HL-60/S4 treated with phorbol 12-myristate 13-acetate at 8.2 ng/mL for 4 days and 3 days (cell line): Measurements from ENCODE around the gene PEMT.

ENCODE experiments used
- in situ Hi-C: fragments of 300-500 bp; cut with MboI; formaldehyde crosslinking; loops from 2 replicates; pipeline ENCODE4 v1.15.0; 2022; ENCODE audit warnings: low sequenced_read_pairs

The PEMT gene, protein sequence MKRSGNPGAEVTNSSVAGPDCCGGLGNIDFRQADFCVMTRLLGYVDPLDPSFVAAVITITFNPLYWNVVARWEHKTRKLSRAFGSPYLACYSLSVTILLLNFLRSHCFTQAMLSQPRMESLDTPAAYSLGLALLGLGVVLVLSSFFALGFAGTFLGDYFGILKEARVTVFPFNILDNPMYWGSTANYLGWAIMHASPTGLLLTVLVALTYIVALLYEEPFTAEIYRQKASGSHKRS

GRCh38 chr17:17591355-17592298 is at the start of gene PEMT:
PEMT (minus strand) TSS chr17:17591708; CDS start chr17:17591626, 82 bp downstream.
- in situ Hi-C loops, result no loop called here

DNA sequence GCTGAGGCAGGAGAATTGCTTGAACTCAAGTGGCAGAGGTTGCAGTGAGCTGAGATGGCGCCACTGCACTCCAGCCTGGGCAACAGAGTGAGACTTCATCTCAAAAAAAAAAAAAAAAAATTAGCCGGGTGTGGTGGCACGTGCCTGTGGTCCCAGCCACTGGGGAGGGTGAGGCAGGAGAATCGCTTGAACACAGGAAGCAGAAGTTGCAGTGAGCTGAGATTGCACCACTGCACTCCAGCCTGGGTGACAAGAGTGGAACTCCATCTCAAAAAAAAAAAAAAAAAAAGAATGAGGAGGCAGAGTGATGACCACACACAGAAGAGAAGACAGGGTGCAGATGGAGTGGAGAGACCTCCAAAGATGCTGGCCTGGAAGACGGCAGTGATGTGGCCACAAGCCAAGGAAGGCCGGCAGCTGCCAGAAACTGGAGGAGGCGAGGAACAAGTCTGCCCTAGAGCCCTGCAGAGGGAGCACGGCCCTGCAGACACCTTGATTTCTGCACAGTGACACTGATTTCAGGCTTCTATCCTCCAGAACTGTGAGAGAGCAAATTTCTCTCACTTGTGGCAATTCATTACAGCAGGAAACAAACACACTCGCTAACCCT is 48.3 kb upstream of the PEMT start:
- in situ Hi-C loops, result loop anchor here (25.0 kb wide), 1 partner anchor 277 kb away; no protein-coding TSS in a partner anchor

DNA sequence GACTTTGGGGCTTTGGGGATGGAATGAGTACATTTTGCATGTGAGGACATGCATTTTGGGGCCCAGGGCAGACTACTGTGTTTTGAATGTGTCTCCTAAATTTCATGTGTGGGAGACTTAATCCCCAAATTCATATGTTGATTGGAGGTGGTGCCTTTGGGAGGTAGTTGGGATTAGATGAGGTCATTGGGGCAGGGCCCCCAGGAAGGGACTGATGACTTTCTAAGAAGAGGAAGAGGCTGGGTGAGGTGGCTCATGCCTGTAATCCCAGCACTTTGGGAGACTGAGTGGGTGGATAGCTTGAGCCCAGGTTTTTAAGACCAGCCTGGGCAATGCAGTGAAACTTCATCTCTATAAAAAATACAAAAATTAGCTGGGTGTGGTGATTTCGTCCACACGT is 47.0 kb upstream of the PEMT start:
- in situ Hi-C loops, result loop anchor here (25.0 kb wide), 1 partner anchor 276 kb away; no protein-coding TSS in a partner anchor

DNA sequence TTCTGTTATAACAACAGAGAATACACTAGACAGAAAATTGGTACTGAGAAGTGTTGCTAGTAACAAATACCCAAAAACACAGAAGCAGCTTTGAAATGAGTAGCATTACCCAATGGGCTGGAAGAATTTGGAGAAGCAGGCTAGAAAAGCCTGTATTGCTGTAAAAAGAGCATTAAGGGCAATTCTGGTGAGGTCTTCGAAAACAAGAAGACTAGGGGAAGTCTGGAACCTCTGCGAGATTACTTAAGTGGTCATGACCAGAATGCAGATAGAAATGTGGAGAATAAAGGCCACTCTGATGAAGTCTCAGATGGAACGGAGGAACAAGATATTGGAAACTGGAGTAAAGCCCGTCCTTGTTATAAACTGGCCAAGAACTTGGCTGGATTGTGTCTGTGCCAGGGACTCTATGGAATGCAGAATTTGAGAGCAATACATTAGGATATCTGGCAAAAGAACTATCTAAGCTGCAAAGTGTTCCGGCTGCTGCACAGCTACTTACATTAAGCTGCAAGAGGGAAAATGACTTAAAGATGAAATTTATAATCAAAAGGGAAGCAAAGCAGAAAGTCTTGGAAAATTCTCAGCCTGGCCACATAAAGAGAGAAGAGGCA is 44.9 kb upstream of the PEMT start:
- in situ Hi-C loops, result loop anchor here (25.0 kb wide), 1 partner anchor 274 kb away; no protein-coding TSS in a partner anchor

DNA sequence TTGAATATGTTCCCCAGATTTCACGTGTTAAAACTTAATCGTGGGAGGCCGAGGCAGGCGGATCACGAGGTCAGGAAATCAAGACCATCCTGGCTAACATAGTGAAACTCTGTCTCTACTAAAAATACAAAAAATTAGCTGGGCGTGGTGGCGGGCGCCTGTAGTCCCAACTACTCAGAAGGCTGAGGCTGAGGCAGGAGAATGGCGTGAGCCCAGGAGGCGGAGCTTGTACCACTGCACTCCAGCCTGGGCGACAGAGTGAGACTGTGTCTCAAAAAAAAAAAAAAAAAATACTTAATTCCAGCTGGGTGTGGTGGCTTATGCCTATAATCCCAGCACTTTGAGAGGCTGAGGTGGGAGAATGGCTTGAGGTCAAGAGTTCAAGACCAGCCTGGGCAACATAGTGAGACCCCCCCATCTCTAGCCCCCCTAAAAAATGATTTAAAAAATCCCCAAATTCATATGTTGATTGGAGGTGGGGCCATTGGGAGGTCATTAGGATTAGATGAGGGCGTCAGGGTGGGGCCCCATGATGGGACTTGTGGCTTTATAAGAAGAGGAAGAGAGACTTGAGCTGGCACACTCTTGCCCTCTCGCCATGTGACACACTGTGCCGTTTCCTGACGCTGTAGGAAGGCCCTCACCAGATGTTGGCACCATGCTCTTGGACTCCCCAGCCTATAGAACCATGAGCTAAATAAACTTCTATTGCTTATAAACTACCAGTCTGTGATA is 44.2 kb upstream of the PEMT start:
- in situ Hi-C loops, result loop anchor here (25.0 kb wide), 1 partner anchor 273 kb away; no protein-coding TSS in a partner anchor

DNA sequence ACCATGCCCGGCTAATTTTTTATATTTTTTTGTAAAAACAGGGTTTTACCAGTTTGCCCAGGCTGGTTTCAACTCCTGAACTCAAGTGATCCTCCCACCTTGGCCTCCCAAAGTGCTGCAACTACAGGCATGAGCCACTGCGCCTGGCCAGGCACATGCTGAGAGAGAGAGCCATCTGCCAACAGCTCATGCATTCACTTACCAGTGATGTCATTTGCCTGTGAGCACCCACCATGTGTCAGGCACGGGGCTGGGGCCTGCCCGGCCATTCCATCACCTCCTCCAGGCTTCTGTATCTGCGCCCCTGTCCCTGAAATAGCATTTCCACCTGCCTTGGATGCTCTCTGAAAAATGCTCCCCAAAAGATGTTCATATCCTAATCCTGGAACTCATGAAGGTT is 43.6 kb upstream of the PEMT start:
- in situ Hi-C loops, result loop anchor here (25.0 kb wide), 1 partner anchor 273 kb away; no protein-coding TSS in a partner anchor

DNA sequence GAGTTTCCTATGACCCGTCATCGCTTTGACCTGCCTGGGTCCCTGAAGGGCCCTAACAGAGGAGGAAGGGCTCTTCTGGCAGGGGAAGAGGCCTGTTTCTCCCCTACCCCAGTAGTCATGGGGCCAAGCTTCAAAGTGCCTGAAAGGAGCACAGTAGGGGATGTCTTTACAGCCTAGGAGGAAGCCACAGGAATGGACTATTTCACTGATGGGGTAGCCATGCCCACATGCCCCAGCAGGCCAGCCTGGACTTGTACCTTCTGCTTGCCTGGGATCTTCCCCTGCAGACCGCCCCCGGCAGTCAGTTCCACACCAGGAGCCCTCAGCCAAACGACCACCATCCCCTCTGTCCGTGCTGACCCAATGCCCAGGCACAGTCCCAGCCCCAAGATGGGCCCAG is 41.8 kb upstream of the PEMT start:
- in situ Hi-C loops, result loop anchor here (25.0 kb wide), 1 partner anchor 271 kb away; no protein-coding TSS in a partner anchor

- in situ Hi-C loops, result loop anchor here (25.0 kb wide), 1 partner anchor 270 kb away; no protein-coding TSS in a partner anchor
These were observed 41.2 kb upstream of the PEMT start for GRCh38 chr17:17632690-17633089.

DNA sequence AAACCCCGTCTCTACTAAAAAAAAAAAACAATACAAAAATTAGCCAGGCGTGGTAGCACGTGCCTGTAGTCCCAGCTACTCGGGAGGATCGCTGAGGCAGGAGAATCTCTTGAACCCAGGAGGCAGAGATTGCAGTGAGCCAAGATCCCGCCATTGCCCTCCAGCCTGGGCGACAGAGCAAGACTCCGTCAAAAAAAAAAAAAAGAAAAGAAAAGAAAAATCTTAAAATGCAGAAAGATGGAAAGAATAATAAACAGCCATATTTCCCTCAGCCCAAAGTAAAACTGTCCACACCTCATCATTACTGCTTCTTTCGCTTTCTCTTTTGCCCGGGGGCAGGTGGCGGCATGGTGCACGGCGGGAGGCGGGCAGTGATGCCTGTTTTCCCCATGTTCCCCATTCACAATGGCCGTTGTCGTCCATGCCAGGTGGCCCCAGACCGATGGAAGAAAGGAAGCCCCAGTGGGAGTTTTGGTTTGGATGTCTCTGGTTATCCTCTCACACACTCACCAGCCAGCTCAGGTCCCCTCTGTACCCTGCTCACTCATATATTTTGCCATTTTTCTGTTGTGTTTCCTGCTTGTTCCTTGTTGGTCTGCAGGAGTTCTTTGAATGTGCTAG is 37.0 kb upstream of the PEMT start:
- in situ Hi-C loops, result loop anchor here (25.0 kb wide), 1 partner anchor 266 kb away; no protein-coding TSS in a partner anchor

GRCh38 chr17:17626840-17627239 is 35.3 kb upstream of the PEMT start:
- in situ Hi-C loops, result loop anchor here (25.0 kb wide), 1 partner anchor 265 kb away; no protein-coding TSS in a partner anchor

- in situ Hi-C loops, result loop anchor here (25.0 kb wide), 1 partner anchor 264 kb away; no protein-coding TSS in a partner anchor
These were observed 34.8 kb upstream of the PEMT start for GRCh38 chr17:17626151-17626805.

DNA sequence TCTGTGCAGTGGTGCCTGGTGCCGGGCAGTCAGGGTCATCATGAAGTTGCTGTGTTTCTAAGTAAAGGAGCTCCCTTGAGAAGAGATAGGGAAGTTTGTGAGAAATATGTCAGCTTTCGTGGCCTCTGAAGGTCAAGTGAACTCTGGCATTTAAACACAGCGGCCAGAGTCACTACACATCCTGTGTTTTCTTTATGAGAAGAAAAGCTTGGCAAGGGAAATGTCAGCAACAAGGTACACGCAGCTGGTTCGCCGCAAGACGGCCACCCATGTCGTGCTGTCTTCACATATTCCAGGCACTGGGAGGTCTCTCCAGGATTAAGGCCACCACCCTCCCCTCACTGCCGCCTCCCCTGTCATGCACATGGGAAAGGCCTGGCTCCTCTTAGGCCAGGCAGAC is 33.2 kb upstream of the PEMT start:
- in situ Hi-C loops, result loop anchor here (25.0 kb wide), 1 partner anchor 262 kb away; no protein-coding TSS in a partner anchor

DNA sequence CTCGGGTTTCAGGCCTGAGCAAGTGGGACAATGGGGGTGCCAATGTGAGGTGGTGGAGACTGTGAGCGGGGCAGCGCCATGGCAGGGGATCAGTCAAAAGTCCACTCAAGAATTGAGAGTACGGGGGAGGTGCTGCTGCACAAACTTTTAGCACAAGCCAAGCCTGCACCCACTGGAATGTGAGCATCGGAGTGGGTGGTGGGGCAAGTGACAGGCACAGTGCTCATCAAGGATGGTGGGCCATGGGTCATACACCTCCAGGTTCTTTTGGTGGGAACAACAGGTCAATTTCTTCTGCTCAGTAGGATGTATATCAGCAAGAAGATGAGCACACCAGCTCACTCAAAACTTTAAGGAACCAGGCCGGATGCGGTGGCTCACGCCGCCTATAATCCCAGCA is 32.4 kb upstream of the PEMT start:
- in situ Hi-C loops, result no loop called here

DNA sequence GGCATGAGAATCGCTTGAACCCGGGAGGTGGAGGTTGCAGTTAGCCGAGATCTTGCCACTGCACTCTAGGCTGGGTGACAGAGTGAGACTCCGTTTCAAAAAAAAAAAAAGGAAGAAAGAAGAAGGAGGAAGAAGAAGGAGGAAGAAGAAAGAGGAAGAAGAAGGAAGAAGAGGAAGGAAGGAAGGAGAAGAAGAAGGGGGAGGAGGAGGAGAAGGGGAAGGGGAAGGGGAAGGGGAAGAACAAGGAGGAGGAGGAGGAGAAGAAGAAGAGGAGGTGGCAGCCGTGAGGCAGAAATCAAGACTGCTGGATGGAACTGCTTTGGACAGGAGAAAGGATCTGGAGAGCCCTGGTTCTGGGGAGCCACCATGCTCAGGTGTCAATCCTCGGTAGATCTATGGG is 29.7 kb upstream of the PEMT start:
- in situ Hi-C loops, result no loop called here

- in situ Hi-C loops, result no loop called here
These were observed 22.2 kb upstream of the PEMT start for GRCh38 chr17:17613708-17614114.

DNA sequence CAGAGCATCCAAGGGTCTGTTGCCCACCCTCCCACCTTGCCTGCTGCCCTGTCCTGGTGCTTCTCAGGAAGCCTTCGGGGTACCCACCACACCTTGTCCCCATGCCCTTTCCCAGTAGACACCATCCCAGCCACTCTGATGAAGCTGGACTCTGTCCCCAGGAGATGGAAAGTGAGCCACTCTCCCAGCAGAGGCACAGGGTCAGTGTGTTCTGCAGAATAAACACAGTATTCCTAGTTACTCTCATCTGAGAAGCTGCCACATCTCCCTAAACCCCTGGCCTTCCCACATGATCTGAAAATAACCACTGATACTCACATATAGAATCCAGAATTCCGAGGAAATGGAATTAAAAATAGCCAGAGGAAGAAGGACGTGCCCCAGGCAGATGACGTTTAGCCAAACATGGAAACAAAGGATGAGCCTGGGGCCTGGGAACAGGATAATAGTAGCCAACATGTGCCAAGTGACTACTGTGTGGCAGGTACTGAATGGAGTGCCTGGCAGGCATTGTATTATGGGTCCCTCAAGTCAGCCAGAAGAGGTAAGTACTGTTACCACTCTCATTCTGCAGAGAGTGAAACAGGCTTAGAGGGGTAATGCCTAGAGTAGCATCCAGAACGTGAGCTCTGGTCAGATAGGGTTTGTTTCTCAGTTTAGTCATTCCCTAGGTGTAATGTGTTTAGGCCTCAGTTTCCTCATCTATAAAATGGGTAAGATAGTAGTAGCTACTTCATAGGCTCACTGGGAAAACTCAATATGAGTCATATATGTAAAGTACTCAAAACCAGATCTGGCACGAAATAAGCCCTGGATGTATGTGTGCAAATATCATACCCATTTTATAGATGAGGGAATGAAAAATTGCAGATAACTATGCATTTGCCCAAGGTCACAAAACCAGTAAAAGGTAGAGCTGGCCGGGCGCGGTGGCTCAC is 20.8 kb upstream of the PEMT start:
- in situ Hi-C loops, result no loop called here

DNA sequence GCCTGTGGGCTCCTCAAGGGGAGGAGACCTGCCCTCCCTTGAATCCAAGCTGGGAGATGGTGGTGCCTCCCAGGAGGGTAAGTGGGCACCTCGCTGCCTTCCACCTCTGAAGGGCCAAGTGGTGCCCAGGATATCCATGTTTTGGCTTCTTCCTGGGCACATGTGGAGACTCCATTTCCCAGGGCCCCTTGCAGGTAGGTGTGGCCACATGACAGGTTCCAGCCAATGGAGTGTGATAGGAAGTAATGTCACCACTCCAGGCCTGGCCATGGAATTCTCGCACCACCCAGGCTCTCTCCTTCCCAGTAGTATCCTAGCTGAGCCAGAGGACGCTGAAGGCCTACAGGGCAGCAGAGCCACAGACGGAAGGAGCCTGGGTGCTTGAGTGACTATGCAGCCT is 17.6 kb upstream of the PEMT start:
- in situ Hi-C loops, result no loop called here
